HEK293 (cell line): Measurements from ENCODE around the gene ROPN1L.

ENCODE experiments used
- CTCF ChIP-seq: fragments of 450-650 bp; formaldehyde crosslinking; IDR thresholded peaks from 2 replicates; pipeline ENCODE4 v1.5.1; 2016; ENCODE audit warnings: missing biosample characterization, missing genetic modification characterization
- ELK4 ChIP-seq: IDR thresholded peaks from 2 replicates; pipeline ENCODE4 v1.6.1; 2011; ENCODE audit warnings: mild to moderate bottlenecking, low read depth, low read length, borderline replicate concordance
- REST ChIP-seq: fragments of 450-650 bp; formaldehyde crosslinking; IDR thresholded peaks from 2 replicates; pipeline ENCODE4 v1.5.1; 2016; ENCODE audit warnings: missing biosample characterization, missing genetic modification characterization
- SETDB1 ChIP-seq: IDR thresholded peaks from one replicate; pipeline ENCODE4 v1.6.1; 2017; ENCODE audit warnings: mild to moderate bottlenecking, low read length, moderate library complexity, mixed read lengths; ENCODE audit not compliant: insufficient read length
- TRIM28 ChIP-seq: IDR thresholded peaks from 2 replicates; pipeline ENCODE4 v1.6.1; 2011; ENCODE audit warnings: low read length, control low read depth, borderline replicate concordance
- YY1 ChIP-seq: fragments of 450-650 bp; formaldehyde crosslinking; IDR thresholded peaks from 2 replicates; pipeline ENCODE4 v1.5.1; 2018; ENCODE audit warnings: missing biosample characterization, missing genetic modification characterization
- ZBTB8A ChIP-seq: fragments of 450-650 bp; formaldehyde crosslinking; IDR thresholded peaks from 2 replicates; pipeline ENCODE4 v1.5.1; 2016; ENCODE audit warnings: missing biosample characterization, missing genetic modification characterization
- ZFP3 ChIP-seq: fragments of 450-650 bp; formaldehyde crosslinking; IDR thresholded peaks from 2 replicates; pipeline ENCODE4 v1.5.1; 2016; ENCODE audit warnings: low read depth, missing biosample characterization, missing genetic modification characterization
- ZNF174 ChIP-seq: fragments of 450-650 bp; formaldehyde crosslinking; IDR thresholded peaks from 2 replicates; pipeline ENCODE4 v1.5.0; 2017; ENCODE audit warnings: missing biosample characterization, mild to moderate bottlenecking, missing genetic modification characterization
- ZNF302 ChIP-seq: fragments of 450-650 bp; formaldehyde crosslinking; IDR thresholded peaks from 2 replicates; pipeline ENCODE4 v1.5.1; 2016; ENCODE audit warnings: missing biosample characterization, missing genetic modification characterization, low read depth
- ZNF350 ChIP-seq: fragments of 450-650 bp; formaldehyde crosslinking; IDR thresholded peaks from 2 replicates; pipeline ENCODE4 v1.5.0; 2017; ENCODE audit warnings: missing biosample characterization, mild to moderate bottlenecking, missing genetic modification characterization
- ZNF549 ChIP-seq: fragments of 450-650 bp; IDR thresholded peaks from 2 replicates; pipeline ENCODE4 v1.5.1; 2018; ENCODE audit warnings: missing biosample characterization, missing genetic modification characterization, mild to moderate bottlenecking, inconsistent platforms, moderate library complexity

- TF ChIP-seq ELK4: no peak
- no peak for TF ChIP-seq ZNF302 (tag by site-specific recombination)
- no peak for TF ChIP-seq ZNF350 (tag by site-specific recombination)
- TF ChIP-seq CTCF (tag by site-specific recombination): no peak
- TF ChIP-seq ZFP3 (tag by site-specific recombination): no peak
- no peak for TF ChIP-seq YY1 (tag by site-specific recombination)
- no peak for TF ChIP-seq REST
- TF ChIP-seq ZNF174 (tag by site-specific recombination): no peak
- TF ChIP-seq SETDB1: no peak
- no peak for TF ChIP-seq ZNF549 (tag by site-specific recombination)
- no peak for TF ChIP-seq TRIM28
- TF ChIP-seq ZBTB8A (tag by site-specific recombination): no peak
Measured at GRCh38 chr5:10468256-10468655, 26.6 kb downstream of the ROPN1L start.
